T-helper 22 cell (primary cell): Measurements from ENCODE around the gene LAMB4.

Experiments
- DNase-seq: peaks from one replicate; pipeline ENCODE4 v3.0.0-alpha.2; 2020; ENCODE audit warnings: low read depth

Gene LAMB4

GRCh38 chr7:108109221-108109908, 20.8 kb downstream of the LAMB4 start:
- DNase-seq = no peak

GRCh38 chr7:108108131-108108530, 22.0 kb downstream of the LAMB4 start:
- DNase-seq = no peak

GRCh38 chr7:108104324-108104723, 25.8 kb downstream of the LAMB4 start:
- DNase-seq = no peak

- DNase-seq = no peak
These were observed 26.4 kb downstream of the LAMB4 start for GRCh38 chr7:108103558-108104298.

GRCh38 chr7:108102671-108103312, 27.4 kb downstream of the LAMB4 start:
- DNase-seq = no peak

GRCh38 chr7:108101759-108102158, 28.4 kb downstream of the LAMB4 start:
- DNase-seq = no peak

- no peak for DNase-seq
These were observed 30.4 kb downstream of the LAMB4 start for GRCh38 chr7:108099713-108100112.

GRCh38 chr7:108097703-108098102, 32.5 kb downstream of the LAMB4 start:
- DNase-seq = no peak

- no peak for DNase-seq
These were observed 33.2 kb downstream of the LAMB4 start for GRCh38 chr7:108096996-108097395.

GRCh38 chr7:108094933-108095710, 35.0 kb downstream of the LAMB4 start:
- DNase-seq = no peak

- DNase-seq = no peak
These were observed 35.8 kb downstream of the LAMB4 start for GRCh38 chr7:108094346-108094745.

- no peak for DNase-seq
These were observed 36.3 kb downstream of the LAMB4 start for GRCh38 chr7:108093851-108094331.

GRCh38 chr7:108093341-108093740, 36.8 kb downstream of the LAMB4 start:
- DNase-seq = no peak

- DNase-seq = no peak
These were observed 38.7 kb downstream of the LAMB4 start for GRCh38 chr7:108091461-108091831.

- no peak for DNase-seq
These were observed 39.2 kb downstream of the LAMB4 start for GRCh38 chr7:108090791-108091460.

GRCh38 chr7:108089381-108089780, 40.8 kb downstream of the LAMB4 start:
- DNase-seq = no peak

GRCh38 chr7:108088729-108089128, 41.4 kb downstream of the LAMB4 start:
- no peak for DNase-seq

- DNase-seq = no peak
These were observed 42.4 kb downstream of the LAMB4 start for GRCh38 chr7:108087778-108088177.

- DNase-seq = no peak
These were observed 43.2 kb downstream of the LAMB4 start for GRCh38 chr7:108086962-108087361.

GRCh38 chr7:108086546-108086945, 43.6 kb downstream of the LAMB4 start:
- no peak for DNase-seq

GRCh38 chr7:108083980-108084379, 46.2 kb downstream of the LAMB4 start:
- no peak for DNase-seq
